ENCODE data around the gene IL1RN.

IL1RN gene

DNA sequence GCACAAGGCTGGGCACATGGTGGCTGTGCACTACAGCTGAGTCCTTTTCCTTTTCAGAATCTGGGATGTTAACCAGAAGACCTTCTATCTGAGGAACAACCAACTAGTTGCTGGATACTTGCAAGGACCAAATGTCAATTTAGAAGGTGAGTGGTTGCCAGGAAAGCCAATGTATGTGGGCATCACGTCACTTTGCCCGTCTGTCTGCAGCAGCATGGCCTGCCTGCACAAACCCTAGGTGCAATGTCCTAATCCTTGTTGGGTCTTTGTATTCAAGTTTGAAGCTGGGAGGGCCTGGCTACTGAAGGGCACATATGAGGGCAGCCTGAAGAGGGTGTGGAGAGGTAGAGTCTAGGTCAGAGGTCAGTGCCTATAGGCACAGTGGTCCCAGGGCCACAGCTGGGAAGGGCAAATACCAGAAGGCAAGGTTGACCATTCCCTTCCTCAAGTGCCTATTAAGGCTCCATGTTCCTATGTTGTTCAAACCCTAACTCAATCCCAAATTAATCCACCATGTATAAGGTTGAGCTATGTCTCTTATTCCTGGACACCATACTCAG is 2.2 kb downstream of the IL1RN start:
- no peak for DNase-seq

DNA sequence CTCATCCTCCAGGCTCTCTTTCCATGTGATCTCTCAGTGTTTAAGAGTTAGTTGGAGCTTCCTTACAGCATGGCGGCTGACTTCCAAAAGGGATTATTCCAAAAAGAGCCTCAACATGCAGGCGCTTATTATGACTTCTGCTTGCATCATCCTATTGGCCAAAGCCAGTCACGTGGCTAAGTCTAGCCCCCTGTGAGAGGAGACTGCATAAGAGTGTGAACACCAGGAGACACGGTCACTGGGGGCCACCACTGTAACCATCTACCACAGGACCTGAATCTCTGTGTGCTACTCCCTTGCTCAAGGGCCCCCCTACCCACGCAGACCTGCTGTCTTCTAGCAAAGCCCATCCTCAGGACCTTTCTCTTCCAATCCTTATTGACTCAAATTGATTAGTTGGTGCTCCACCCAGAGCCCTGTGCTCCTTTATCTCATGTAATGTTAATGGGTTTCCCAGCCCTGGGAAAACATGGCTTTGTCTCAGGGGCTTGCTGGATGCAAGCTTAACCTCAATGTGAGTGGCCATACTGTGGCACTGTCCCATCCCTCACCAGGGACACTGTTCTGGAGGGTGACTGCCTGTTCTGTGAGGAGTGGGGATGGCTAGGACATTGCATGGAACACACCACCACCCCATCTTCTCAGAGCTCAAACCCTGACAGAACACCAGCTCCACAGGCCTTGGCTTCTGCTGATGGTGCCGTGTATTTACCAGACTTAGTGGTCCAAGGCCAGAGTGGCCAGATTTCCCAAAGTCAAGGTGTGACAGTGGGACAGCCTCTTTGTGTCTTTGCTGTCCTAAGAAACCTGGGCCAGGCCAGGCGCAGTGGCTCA is 4.2 kb downstream of the IL1RN start:
- no peak for DNase-seq

DNA sequence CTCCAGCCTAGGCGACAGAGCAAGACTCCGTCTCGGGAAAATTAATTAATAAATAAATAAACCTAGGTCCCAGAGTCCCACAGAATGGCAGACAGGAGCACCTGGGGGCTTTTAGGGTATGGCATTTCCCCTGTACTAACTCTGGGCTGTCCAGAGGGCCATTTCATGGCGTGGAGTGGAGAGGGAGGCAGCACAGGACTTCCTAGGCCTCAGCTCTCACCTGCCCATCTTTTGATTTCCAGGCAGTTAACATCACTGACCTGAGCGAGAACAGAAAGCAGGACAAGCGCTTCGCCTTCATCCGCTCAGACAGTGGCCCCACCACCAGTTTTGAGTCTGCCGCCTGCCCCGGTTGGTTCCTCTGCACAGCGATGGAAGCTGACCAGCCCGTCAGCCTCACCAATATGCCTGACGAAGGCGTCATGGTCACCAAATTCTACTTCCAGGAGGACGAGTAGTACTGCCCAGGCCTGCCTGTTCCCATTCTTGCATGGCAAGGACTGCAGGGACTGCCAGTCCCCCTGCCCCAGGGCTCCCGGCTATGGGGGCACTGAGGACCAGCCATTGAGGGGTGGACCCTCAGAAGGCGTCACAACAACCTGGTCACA is 5.1 kb downstream of the IL1RN start:
- no peak for DNase-seq

DNA sequence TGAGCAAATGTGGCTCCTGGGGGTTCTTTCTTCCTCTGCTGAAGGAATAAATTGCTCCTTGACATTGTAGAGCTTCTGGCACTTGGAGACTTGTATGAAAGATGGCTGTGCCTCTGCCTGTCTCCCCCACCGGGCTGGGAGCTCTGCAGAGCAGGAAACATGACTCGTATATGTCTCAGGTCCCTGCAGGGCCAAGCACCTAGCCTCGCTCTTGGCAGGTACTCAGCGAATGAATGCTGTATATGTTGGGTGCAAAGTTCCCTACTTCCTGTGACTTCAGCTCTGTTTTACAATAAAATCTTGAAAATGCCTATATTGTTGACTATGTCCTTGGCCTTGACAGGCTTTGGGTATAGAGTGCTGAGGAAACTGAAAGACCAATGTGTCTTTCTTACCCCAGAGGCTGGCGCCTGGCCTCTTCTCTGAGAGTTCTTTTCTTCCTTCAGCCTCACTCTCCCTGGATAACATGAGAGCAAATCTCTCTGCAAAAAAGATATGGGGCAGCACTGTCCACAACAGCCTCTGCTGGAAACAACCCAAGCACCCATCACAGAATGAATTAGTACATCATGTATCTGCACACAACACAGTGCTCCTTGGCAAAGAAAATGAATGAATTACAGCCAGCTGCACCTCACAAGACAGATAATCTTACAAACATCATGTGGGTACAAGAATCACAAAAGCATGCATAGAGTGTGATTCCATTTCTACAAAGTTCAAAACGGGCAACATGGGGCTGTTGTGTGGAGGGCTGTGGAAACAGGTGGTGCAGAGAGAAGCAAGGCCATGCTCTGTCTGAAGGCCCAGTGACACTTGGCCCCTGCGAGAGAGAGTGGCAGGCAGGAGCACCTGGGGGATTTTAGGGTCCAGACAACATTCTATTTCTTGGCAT is 6.6 kb downstream of the IL1RN start:
- no peak for DNase-seq

DNA sequence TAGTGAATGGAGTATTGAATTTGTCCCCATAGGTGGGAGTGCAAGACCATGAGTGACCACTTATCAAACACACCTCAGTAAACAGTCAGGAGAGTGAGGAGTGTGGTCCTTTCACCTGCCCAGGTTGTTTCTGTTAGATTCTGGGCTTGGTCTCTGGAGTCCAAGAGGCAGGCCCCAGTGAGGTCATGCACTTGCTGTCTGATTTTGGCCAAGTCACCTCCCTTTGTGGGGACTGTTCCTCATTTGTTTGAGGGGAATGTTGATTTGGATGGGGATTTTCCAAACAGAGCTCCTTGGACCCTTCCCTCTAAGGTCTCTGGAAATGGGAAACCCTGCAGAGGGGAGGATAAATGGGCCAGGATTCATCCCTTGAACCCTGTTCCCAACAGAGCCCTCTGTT is 7.3 kb downstream of the IL1RN start:
- DNase-seq: no peak

DNA sequence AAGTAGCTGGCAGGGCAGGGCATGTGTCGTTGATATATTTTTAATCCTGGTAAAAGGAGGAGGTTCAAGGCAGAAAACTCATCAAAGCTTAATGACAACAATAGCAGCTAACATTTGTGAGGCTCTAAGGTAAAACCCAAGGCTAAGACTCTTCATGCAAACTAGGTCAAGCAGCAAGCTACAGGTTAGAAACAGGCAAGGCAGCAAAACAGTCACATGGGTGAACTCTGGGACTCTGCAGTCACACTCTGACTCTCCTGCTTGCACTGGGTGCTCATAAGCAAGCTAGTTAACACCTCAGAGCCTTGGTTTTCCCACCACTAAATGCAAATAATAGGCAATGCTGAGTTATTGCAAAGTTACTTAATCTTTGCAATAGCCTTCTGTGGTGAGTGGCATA is 7.9 kb downstream of the IL1RN start:
- DNase-seq: no peak

DNA sequence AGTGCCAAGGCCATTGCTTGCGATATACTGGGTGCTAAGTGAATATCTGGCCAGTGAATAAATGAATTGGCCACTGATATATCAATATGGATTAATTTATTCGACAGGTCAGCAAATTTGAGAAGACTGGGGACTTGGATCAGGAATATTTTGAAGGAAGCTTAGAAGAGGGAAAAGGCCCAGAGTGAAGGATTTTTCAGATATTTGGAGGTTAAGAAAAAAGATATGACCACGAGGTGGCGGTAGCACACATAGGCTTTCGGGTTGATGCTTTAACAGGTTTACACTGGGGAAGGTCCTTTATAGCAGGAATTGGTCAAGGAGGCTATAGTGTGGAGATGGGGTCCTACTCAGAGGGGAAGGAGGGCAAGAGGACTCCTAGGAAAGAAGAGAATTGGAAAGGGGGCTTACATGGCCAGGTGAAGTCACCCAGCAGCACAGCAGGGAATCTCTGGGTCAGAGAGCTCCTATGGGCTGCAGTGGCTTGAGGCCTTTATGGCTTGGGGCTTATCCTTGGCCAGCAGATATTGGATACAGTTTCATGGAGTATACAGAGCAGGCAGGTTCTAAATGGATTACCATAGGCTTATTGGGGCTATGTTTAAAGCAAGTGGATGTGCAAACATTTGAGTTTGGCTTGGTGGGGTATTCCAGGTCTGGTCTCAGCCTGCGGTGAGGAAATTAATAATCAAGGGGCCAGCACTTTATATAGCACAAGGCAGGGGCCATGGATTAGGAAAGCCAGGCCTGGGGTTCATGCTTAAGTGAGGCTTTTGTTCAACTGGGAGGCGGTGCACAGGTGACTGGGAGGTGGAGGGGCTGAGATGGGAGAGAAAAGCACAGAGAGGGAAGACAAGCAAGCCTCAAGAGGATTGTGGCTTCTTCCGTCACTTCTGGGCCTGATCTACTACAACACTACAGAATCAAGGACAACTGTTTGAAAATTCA is 9.7 kb downstream of the IL1RN start:
- no peak for DNase-seq

DNA sequence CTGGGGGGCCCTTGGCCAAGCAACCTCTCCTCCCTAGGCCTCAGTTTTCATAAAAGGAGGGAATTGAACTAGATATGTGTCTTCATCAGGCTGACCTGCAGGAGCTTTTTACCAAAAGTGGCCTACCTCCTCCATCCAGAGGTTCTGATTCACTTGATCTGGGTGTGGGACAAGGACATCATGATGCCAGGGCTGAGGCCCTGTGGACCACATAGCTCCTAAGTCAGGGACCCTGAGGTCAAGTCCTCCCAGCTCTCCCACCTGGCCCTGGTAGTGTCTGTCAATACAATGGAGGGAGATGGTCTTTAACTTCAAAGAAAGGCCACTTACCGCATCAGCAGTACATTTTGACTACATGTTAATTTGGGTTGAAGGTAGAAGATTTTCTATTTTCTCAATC is 10.4 kb downstream of the IL1RN start:
- DNase-seq: no peak

DNA sequence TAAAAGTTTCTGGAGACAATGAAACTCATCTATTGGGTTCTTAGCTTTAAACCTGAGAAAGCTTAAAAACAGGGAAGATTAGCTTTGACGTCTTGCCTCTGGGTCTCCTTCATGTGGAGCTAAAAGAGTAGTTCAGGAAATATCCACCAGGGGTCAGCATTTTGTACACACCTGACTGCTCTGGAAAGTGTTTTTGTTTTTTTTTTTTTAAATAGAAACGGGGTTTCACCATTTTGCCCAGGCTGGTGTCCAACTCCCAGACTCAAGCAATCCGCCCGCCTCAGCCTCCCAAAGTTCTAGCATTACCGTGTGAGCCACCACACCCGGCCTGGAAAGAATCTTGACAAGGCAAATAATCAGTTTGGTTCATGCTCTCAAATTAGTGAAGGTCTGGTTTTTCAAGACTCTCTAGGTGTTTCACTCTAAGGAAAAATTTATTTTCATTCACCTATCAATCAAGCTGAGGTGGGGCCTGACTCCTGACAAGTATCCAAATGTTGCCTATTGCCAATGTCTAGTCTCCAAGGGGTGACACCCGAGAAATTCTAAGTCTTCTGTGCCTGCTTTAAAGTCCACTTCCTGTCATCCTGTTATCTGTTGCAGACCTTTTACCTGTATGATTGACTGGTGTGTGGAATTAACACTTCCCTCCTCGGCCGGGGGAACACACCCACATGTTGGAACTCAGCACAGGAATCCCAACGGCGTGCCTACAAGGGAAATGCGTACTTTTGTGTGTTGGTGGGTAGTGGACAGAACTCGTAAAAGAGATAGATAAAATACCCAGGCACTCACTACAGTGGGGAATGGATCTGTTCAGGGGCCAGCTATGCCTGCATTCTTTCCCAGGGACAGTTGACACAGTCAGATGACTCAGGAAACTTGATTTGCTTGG is 11.3 kb downstream of the IL1RN start:
- DNase-seq: no peak

DNA sequence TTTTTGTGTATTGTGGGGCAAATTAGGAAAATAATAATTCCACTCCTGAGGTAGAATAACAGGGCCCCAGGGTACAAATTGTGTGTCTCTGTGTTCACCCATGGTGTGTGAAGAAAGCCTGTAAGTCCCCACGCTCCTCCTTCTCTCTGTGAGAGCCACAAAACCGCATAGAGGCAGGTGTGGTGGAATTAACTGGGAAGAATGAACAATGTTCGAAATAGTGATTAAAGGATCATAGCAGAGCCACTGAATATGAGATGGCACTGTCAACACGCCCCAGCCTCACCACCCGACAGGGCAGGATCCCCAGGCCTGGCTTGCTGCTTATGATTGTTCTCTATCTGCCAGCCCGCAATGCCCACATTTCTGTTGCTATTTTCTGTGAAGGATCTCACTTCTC is 14.1 kb downstream of the IL1RN start:
- no peak for DNase-seq

DNA sequence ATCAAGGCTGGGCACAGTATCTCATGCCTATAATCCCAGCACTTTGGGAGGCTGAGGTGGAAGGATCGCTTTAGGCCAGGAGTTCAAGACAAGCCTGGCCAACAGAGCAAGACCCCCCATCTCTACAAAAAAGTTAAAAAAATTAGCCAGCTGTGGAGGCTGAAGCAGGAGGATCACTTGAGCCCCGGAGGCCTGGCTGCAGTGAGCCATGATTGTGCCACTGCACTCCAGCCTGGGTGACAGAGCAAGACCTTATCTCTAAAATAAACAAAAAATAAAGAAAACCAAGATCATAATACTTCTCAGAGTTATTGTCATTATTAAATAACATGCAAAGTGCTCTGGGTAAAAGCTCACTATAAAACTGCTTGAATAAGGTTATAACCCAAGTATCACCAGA is 14.9 kb downstream of the IL1RN start:
- DNase-seq: no peak

DNA sequence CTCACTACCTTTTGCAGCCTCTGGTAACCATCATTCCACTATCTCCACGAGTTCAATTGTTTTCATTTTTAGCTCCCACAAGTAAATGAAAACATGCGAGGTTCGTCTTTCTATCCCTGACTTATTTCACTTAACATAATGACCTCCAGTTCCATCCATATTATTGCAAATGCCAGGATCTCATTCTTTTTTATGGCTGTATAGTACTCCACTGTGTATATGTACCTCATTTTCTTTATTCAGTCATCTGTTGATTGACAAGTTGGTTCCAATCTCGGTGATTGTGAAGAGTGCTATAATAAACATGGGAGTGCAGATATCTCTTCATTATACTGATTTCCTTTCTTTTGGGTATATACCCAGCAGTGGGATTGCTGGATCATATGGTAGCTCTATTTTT is 16.9 kb downstream of the IL1RN start:
- no peak for DNase-seq

DNA sequence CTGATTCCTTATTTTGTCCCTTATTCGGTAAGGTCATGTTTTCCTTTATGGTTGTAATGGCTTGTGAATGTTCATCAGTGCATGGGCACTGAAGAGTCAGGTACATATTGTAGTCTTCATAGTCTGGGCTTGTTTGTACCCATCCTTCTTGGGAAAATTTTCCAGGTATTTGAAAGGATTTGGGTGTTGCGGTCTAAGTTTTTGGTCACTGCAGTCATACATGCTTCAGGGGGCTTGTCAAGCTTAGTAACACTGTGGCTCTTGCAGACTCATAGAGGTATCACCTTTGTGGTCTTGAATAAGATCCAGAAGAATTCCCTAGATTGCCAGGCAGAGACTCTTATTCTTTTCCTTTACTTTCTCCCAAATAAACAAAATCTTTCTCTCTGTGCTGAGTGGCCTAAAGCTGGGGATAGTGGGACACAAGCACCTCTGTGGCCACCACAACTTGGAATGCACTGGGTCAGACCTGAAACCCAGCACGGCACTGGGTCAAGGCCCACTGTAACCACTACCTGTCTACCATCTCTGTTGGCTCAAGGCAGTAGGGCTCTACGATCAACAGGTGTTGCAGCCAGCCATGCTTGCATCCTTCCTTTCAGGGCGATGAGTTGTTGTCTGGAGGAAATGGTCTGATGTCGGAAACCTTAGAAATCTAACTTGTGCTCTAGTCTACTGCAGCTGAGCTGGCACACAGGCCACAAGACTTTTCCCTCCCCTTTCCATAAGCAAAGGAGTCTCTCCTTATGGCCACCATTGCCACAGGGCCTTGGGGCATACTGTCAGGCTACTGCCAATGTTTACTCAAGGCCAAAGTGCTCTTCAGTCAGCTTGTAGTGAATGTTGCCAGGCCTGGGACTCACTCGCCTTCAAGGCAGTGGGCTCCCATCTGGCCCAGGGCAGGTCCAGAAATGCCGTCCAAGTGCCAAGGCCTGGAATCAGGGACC is 21.5 kb downstream of the IL1RN start:
- no peak for DNase-seq

DNA sequence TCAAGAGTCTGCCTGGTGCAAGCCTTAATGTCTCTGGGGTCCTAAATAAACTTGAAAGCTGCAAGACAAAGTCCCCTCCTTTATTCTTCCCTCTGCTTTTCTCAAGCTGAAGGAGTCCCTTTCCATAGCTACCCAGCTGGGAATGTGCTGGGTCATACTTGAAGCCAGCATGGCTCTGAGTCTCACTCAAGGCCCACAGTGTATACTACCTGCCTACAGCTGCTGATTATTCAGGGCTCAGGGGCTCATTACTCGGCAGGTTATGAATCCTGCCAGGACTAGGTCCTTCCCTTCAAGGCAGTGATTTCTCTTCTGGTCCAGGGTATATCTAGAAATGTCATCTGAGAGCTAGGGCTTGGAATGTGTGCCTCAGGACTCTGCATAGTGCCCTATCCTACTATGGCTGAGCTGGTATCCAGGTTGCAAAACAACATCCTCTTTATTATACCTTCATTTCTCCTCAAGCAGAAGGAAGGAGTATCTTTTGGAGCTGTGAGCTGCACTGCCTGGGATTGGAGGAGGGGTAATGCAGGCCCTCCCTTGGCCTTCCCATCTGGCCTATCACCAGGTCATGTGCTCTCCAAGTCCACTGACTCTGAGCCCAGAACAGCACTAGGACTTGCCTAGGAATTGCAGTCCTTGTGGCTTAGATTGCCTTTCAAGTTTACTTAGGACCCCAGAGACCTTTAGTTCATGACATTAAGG is 22.3 kb downstream of the IL1RN start:
- no peak for DNase-seq

DNA sequence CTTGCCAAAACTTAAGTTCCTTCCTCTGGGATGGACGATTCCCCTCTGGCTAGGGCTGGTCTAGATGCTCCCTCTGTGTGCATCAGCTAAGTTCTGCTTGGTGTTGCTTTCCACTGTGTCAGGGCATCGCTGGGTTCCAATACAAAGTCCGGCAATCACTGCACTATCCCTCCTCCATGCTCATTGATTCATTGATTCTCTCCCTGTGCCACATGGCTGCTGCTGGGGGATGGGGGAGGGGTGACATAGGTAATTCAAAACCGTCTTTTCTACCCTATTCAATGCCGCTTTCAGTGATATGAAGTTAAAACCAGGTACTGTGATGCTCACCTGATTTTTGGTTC is 22.8 kb downstream of the IL1RN start:
- no peak for DNase-seq

DNA sequence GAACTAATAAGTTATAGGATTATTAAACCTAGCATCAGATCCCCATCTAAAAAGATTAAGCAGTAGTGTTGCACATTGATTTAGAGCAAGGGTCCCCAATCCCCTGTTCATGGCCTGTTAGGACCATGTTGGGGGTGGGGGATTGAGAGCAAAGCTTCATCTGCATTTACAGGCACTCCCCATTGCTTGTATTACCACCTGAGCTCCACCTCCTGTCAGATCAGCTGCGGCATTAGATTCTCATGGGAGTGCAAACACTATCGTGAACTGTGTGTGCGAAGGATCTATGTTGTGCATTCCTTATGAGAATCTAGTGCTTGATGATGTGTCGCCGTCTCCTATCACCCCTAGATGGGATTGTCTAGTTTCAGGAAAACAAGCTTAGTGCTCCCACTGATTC is 27.9 kb downstream of the IL1RN start:
- DNase-seq: no peak

DNA sequence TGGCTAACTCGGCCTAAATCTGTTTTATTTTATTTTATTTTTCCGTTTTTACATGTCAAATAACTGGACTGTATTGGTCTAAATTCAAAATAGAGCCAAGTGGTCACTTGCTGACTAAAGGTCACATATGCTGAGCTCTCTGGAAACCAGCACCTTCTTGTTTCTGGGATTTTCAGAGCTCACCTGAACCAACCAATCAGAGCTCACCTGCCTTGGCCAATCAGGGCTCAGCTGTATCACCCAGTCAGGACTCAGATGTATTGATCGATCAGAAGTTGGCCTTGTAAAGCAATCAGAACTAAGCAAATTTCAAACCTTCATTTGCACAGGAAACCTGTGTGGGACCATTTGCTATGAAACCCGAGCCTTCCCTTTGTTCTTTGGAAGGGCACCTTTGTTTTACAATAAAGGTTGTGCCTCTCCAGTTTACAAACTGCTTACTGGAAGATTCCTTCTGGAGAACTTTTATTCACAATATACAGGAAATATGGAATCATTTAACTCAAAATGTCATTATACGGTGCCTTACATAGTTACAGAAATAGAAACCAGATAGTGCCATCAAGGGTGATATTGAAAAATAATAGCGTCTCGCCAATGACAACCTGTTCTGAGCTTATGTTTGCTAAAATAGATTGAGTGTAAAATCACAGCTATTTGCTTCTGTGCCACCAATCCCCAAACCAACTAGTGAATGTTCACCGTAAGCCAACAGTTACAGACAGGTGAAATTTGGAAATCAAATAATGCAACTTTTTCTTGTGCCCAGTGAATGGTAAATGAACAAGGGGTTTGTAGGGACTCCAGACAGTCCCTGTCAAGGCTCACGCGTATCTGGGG is 29.1 kb downstream of the IL1RN start:
- DNase-seq: no peak

DNA sequence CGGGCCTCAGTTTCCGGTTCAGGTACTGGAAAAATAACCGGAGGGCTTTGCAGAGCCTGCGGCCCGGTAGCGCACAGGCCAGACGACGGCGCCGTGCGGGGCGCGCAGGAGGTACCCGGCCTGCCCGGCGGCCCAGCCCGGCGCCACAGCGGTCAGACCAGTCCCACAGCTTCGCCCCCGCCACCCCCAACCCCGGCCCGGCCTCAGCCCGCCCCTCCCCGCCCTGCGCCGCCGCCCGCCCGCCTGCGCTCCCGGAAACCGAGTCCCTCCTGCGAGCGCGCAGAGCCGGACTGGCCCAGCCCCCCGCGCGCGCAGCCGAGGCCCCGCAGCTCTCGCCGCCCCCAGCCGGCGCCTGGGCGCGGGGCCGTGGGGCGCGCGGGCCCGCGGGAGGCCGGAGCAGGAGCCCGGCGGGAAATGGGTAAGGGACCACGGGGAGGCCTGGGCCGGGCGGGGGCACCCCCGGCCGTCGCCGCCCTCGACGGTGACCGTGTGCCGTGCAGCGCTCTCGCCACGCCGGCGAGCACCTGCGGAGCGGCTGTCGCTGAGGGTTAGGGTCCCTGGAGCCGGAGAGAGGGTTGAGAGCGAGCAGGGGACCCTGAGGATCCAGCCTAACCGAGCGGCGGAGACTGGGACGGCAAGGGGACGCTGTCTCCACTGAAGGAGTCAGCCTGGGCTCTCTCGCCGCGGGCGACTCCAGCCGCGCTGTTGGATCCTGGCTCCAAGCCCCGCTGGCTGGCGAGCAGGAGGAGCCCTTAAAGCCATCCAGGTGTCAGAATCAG is 29.9 kb downstream of the IL1RN start:
- peak; percentile 53 for DNase-seq
